PC-3 (cell line): ENCODE data around the gene KCNQ1.

ENCODE experiments used
- EZH2 ChIP-seq: fragments of 300-600 bp; sonication (generic); IDR thresholded peaks from one replicate; pipeline ENCODE4 v1.6.1; 2017; ENCODE audit warnings: antibody characterized with exemption, mild to moderate bottlenecking, low read length; ENCODE audit not compliant: unreplicated experiment
- EZH2phosphoT487 ChIP-seq: fragments of 300-600 bp; sonication (generic); IDR thresholded peaks from 2 replicates; pipeline ENCODE4 v1.6.1; 2018; ENCODE audit warnings: mild to moderate bottlenecking, antibody characterized with exemption, low read length, borderline replicate concordance
- TF ChIP-seq, protein P1 (sequence below): fragments of 300-600 bp; sonication (generic); conservative IDR thresholded peaks from 2 replicates; pipeline ENCODE4 v1.5.1; 2017; ENCODE audit warnings: antibody characterized with exemption, low read depth, mild to moderate bottlenecking, low read length

DNA sequence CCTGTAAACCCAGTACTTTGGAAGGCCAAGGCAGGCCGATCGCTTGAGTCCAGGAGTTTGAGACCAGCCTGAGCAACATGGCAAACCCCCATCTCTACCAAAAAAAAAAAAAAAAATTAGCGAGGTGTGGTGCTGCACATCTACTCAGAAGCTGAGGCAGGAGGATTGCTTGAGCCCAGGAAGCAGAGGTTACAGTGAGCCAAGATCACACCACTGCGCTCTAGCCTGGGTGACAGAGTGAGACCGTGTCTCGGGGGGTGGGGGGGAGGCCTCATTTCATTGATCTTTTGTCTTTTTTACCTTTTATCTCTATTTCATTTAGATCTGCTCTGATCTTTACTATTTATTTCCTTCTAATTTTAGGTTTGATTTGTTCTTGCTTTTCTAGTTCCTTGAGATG, 203.1 kb downstream of the KCNQ1 start:
- TF ChIP-seq, protein P1, sequence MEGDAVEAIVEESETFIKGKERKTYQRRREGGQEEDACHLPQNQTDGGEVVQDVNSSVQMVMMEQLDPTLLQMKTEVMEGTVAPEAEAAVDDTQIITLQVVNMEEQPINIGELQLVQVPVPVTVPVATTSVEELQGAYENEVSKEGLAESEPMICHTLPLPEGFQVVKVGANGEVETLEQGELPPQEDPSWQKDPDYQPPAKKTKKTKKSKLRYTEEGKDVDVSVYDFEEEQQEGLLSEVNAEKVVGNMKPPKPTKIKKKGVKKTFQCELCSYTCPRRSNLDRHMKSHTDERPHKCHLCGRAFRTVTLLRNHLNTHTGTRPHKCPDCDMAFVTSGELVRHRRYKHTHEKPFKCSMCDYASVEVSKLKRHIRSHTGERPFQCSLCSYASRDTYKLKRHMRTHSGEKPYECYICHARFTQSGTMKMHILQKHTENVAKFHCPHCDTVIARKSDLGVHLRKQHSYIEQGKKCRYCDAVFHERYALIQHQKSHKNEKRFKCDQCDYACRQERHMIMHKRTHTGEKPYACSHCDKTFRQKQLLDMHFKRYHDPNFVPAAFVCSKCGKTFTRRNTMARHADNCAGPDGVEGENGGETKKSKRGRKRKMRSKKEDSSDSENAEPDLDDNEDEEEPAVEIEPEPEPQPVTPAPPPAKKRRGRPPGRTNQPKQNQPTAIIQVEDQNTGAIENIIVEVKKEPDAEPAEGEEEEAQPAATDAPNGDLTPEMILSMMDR: no peak
- TF ChIP-seq EZH2 (no peak), EZH2phosphoT487 (no peak)
